NB4 (cell line): Measurements from ENCODE around the gene TSPAN33.
"Not testable (repeated sequence)": the region's sequence is repeated elsewhere in the genome, so short reads cannot be mapped to it uniquely, and the experiment has no call there.

Experiments used
- DNase-seq: peaks from one replicate; pipeline ENCODE4 v3.0.0; 2010; ENCODE audit warnings: low read depth
- H3K4me3 ChIP-seq: one replicate; pipeline ENCODE4 v1.5.1; 2011; ENCODE audit warnings: mild to moderate bottlenecking, low read depth, low read length, moderate library complexity
- CTCF ChIP-seq: IDR thresholded peaks from one replicate; pipeline ENCODE4 v1.5.1; 2012; ENCODE audit warnings: low read depth, low read length
- MAX ChIP-seq: IDR thresholded peaks from 2 replicates; pipeline ENCODE4 v1.6.1; 2011; ENCODE audit warnings: low read depth, low read length
- MYC ChIP-seq: IDR thresholded peaks from 2 replicates; pipeline ENCODE4 v1.6.1; 2011; ENCODE audit warnings: low read depth, low read length
- POLR2A ChIP-seq: IDR thresholded peaks from 2 replicates; pipeline ENCODE4 v1.6.1; 2011; ENCODE audit warnings: mild to moderate bottlenecking; ENCODE audit not compliant: insufficient read length; ENCODE audit errors: extremely low read depth

The TSPAN33 gene

GRCh38 chr7:129218514-129219062, 74.1 kb downstream of the TSPAN33 start:
- TF ChIP-seq MYC, result no peak; the same call in 1 of the 2 replicates
- no peak for TF ChIP-seq POLR2A
- 0 out of 2 replicates have a peak, but pooled peaks have one; percentile 27 for TF ChIP-seq MAX
- peak; percentile 93 for TF ChIP-seq CTCF

DNA sequence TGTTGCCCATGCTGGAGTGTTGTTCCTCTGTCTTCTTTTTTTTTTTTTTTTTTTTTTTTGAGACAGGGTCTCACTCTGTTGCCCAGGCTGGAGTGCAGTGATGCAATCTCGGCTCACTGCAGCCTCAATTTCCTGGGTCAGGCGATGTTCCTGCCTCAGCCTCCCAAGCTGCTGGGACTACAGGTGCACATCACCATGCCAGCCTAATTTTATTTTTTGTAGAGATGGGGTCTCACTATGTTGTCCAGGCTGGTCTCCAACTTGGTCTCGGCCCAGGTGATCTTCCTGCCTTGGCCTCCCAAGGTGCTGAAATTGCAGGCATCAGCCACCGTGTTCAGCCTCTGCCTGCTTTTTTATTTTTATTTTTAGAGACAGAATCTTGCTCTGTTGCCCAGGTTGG, 74.7 kb downstream of the TSPAN33 start:
- not testable (repeated sequence) for H3K4me3 ChIP-seq, DNase-seq

More at GRCh38 chr7:129218514-129219062, 74.1 kb downstream of the TSPAN33 start:
- no peak overlapping the region for H3K4me3 ChIP-seq
- DNase-seq, result peak; percentile 85
